HUES64 (cell line): ENCODE data around the gene CELA3B.
A peak's percentile ranks its signal among the peaks of the same experiment; 100 is the strongest.

Source experiments
- H3K27ac ChIP-seq: 2 replicates; pipeline ENCODE4 v1.7.0; 2013; ENCODE audit warnings: low read depth, low read length, inconsistent platforms
- H3K27me3 ChIP-seq: 2 replicates; pipeline ENCODE4 v1.6.1; 2013; ENCODE audit warnings: mild to moderate bottlenecking, low read length; ENCODE audit not compliant: insufficient read depth
- H3K36me3 ChIP-seq: 2 replicates; pipeline ENCODE4 v1.6.1; 2013; ENCODE audit warnings: mild to moderate bottlenecking, low read length; ENCODE audit not compliant: insufficient read depth
- H3K4me1 ChIP-seq: 2 replicates; pipeline ENCODE4 v1.6.1; 2013; ENCODE audit warnings: mild to moderate bottlenecking, low read length, moderate library complexity; ENCODE audit not compliant: insufficient read depth
- H3K4me3 ChIP-seq: 2 replicates; pipeline ENCODE4 v1.5.1; 2013; ENCODE audit warnings: mild to moderate bottlenecking, low read length, moderate library complexity
- H3K9ac ChIP-seq: 2 replicates; pipeline ENCODE4 v1.6.1; 2013; ENCODE audit warnings: mild to moderate bottlenecking, low read depth, low read length
- H3K9me3 ChIP-seq: 2 replicates; pipeline ENCODE4 v1.6.1; 2013; ENCODE audit warnings: low read depth, low read length; ENCODE audit not compliant: insufficient read depth
- WGBS: fragments of 150-250, 120-280 bp; methylation state at CpG from one replicate; pipeline ENCODE4 v1.1.7; 2013; ENCODE audit warnings: missing lambda C conversion rate; 5-methylcytosine and 5-hydroxymethylcytosine counted together

Gene CELA3B

DNA sequence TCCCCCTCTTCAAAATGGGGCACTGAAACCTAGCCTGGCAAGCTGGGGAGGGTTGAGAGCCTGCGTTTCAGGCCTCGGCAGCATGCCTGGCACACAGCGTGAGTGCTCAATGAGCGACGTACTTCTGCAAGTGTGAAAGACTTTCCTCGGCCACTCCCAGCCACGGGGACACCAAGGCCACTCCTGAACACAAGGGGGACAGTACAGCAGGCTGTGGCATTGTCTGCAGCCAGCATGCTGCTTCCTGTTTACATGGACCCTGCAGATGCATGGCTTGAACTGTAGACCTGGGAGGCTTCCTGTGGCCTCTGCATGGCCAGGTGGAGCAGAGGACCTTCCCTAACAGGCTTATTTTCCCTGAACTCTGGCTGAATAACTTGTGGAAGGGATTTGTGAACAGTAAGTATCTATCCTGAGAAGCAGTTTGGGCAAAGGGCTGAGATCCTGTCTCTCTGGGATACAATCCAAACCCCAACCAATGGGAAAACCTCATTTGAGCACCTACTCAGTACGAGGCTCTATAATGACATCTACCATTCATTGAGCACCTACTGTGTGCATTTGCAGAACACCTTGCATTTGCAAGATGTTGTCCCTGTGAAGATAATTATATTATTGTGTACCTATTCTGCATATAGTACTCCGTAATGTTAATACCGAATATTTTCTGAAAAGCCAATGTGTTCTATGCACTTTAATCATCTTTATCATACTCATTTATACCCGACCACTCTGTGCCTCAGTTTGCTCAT lies 29.8 kb upstream of the CELA3B start:
- Histone ChIP-seq H3K4me3 (no peak overlapping the region), H3K4me1 (peaks cover 15% of the 10 kb centered on the region), H3K27ac (peak overlapping the region; percentile 24; the same call in 1 of the 2 replicates), H3K9ac (no peak overlapping the region), H3K36me3 (no peaks in the 10 kb centered on the region), H3K27me3 (no peaks in the 10 kb centered on the region), H3K9me3 (no peaks in the 10 kb centered on the region)
- WGBS = 83% methylated on average over 11 of the region's 11 CpGs

GRCh38 chr1:21950734-21951133 lies 26.1 kb upstream of the CELA3B start:
- Histone ChIP-seq H3K4me3 (no peak overlapping the region), H3K9ac (no peak overlapping the region), H3K9me3 (no peaks in the 10 kb centered on the region), H3K27ac (no peak overlapping the region), H3K36me3 (no peaks in the 10 kb centered on the region), H3K4me1 (peaks cover 6% of the 10 kb centered on the region), H3K27me3 (no peaks in the 10 kb centered on the region)
- 95% methylated on average over 7 of the region's 7 CpGs for WGBS

DNA sequence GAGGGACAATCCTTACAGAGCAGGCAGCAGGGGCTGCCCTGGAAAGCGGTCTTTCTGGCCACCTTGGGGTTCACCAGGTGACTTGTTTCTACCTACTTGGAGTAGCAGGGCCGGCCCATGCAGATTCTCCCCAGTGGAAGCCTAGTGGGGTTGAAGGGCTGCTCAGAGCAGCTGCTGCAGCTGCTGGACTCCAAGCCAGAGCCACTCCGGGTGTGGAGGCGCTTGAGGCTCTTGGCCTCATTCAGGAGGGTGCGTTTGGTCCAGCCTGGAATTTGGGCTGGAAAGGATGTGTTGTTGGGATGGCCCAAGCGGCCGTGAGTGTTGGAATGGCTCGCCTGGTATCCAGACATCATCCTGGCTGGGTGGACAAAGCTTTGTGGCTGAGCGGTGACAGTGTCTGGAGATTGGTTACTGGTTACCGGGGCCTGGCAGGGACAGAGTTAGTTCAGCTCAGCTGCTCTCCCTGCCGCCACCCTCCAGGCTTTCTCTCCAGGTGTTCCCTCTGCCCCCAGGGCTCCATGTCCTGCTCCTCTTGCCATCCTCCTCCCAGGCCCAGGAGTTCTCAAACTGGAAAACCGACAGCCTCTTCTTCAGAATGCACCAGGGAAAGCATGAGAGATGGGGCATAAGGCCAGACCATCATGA lies 25.5 kb upstream of the CELA3B start:
- no peaks in the 10 kb centered on the region for H3K36me3 ChIP-seq
- WGBS = 93% methylated on average over 12 of the region's 12 CpGs
- H3K4me1 ChIP-seq = peaks cover 10% of the 10 kb centered on the region
- H3K9ac ChIP-seq = no peak overlapping the region
- no peaks in the 10 kb centered on the region for H3K27me3 ChIP-seq
- H3K4me3 ChIP-seq = no peak overlapping the region
- no peaks in the 10 kb centered on the region for H3K9me3 ChIP-seq
- no peak overlapping the region for H3K27ac ChIP-seq

GRCh38 chr1:21952786-21953520 lies 23.9 kb upstream of the CELA3B start:
- Histone ChIP-seq H3K27me3 (no peaks in the 10 kb centered on the region), H3K4me1 (peaks cover 10% of the 10 kb centered on the region), H3K4me3 (no peak overlapping the region), H3K9ac (no peak overlapping the region), H3K36me3 (no peaks in the 10 kb centered on the region), H3K9me3 (no peaks in the 10 kb centered on the region), H3K27ac (no peak overlapping the region)
- 88% methylated on average over 5 of the region's 6 CpGs for WGBS

DNA sequence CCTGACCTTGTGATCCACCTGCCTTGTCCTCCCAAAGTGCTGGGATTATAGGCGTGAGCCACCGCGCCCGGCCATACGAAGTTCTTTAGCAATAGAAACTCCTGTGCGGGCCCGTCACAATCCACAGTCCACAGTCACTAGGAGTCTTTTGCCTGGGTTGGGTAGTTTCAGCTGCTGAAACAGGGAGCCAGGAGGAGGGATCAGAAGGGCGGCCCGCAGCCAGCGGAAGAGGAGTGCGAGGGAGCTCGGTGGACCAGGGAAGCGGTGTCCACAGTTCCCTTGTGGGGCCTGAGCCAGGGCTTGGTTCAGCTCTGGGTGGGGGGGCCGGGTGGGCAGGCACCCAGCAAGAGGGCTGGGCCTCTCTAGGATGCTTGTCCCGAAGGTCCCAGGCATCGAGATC lies 21.8 kb upstream of the CELA3B start:
- Histone ChIP-seq H3K27me3 (no peaks in the 10 kb centered on the region), H3K36me3 (no peaks in the 10 kb centered on the region), H3K27ac (no peak overlapping the region), H3K9ac (no peak overlapping the region), H3K4me1 (peaks cover 10% of the 10 kb centered on the region), H3K4me3 (no peak overlapping the region), H3K9me3 (no peaks in the 10 kb centered on the region)
- 87% methylated on average over 16 of the region's 16 CpGs for WGBS

GRCh38 chr1:21955501-21956281 lies 21.1 kb upstream of the CELA3B start:
- Histone ChIP-seq H3K9ac (0 out of 2 replicates have a peak overlapping the region, but pooled peaks have one; percentile 5), H3K27me3 (no peaks in the 10 kb centered on the region), H3K4me3 (no peak overlapping the region), H3K36me3 (no peaks in the 10 kb centered on the region), H3K4me1 (peaks cover 10% of the 10 kb centered on the region), H3K27ac (no peak overlapping the region), H3K9me3 (no peaks in the 10 kb centered on the region)
- WGBS = 62% methylated on average over 9 of the region's 9 CpGs

- no peak overlapping the region for H3K9ac ChIP-seq
- H3K27me3 ChIP-seq = no peaks in the 10 kb centered on the region
- H3K4me1 ChIP-seq = peaks cover 10% of the 10 kb centered on the region
- WGBS = 82% methylated on average over 18 of the region's 18 CpGs
- H3K27ac ChIP-seq = no peak overlapping the region
- H3K36me3 ChIP-seq = no peaks in the 10 kb centered on the region
- no peaks in the 10 kb centered on the region for H3K9me3 ChIP-seq
- H3K4me3 ChIP-seq = no peak overlapping the region
Measured at GRCh38 chr1:21956720-21957552, 19.9 kb upstream of the CELA3B start.

- Histone ChIP-seq H3K36me3 (no peaks in the 10 kb centered on the region), H3K27me3 (no peaks in the 10 kb centered on the region), H3K27ac (no peak overlapping the region), H3K9ac (no peak overlapping the region), H3K9me3 (no peaks in the 10 kb centered on the region), H3K4me1 (peaks cover 5% of the 10 kb centered on the region; the same call in 1 of the 2 replicates), H3K4me3 (no peak overlapping the region)
- WGBS = 92% methylated on average over 2 of the region's 2 CpGs
Measured at GRCh38 chr1:21961337-21961736, 15.5 kb upstream of the CELA3B start.

- WGBS = 95% methylated on average over 2 of the region's 2 CpGs
Measured at GRCh38 chr1:21961799-21962198, 15.0 kb upstream of the CELA3B start.

More at GRCh38 chr1:21961799-21962198, 15.0 kb upstream of the CELA3B start:
- Histone ChIP-seq H3K9ac (no peak overlapping the region), H3K36me3 (no peaks in the 10 kb centered on the region), H3K4me1 (peaks cover 5% of the 10 kb centered on the region; the same call in 1 of the 2 replicates), H3K9me3 (no peaks in the 10 kb centered on the region), H3K27ac (no peak overlapping the region), H3K27me3 (no peaks in the 10 kb centered on the region), H3K4me3 (no peak overlapping the region)
